ENCODE results near the gene RAET1G. TPM values are rescaled to one million over a fixed set of nuclear protein-coding genes. Genes with fewer than 3 reads are reported as not detected.

Gene RAET1G
- total and polyA plus RNA-seq, 12 donors: 0.22 to 40.7 (median 11.6) TPM

GRCh38 chr6:149934249-149935156 lies 11.6 kb upstream of the RAET1G start:
- no peak overlapping the region for H3K4me3 ChIP-seq
- no peak overlapping the region for H3K27ac ChIP-seq
- H3K4me1 ChIP-seq (replicated peaks in 1 of 2): peaks cover 0 to 11% of the 10 kb centered on the region in 2 donors
- H3K27me3 ChIP-seq: peaks cover 79% of the 10 kb centered on the region
- intact Hi-C loops (cut with DNase I): loop anchor here (2.0 to 5.0 kb wide), 2 partner anchors 82 to 83 kb away; no protein-coding TSS in a partner anchor
- peak in 6 of 7 donors; percentile 56 to 90 (median 75) for DNase-seq
- 27 to 44% (median 34%) methylated on average over 11 of the region's 11 CpGs for WGBS, 4 donors
- TF ChIP-seq, protein P1, sequence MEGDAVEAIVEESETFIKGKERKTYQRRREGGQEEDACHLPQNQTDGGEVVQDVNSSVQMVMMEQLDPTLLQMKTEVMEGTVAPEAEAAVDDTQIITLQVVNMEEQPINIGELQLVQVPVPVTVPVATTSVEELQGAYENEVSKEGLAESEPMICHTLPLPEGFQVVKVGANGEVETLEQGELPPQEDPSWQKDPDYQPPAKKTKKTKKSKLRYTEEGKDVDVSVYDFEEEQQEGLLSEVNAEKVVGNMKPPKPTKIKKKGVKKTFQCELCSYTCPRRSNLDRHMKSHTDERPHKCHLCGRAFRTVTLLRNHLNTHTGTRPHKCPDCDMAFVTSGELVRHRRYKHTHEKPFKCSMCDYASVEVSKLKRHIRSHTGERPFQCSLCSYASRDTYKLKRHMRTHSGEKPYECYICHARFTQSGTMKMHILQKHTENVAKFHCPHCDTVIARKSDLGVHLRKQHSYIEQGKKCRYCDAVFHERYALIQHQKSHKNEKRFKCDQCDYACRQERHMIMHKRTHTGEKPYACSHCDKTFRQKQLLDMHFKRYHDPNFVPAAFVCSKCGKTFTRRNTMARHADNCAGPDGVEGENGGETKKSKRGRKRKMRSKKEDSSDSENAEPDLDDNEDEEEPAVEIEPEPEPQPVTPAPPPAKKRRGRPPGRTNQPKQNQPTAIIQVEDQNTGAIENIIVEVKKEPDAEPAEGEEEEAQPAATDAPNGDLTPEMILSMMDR (IDR thresholded peaks at IDR 0.05): peak; percentile 58 to 90 (median 88)
- TF ChIP-seq POLR2A (IDR thresholded peaks at IDR 0.05): no peak
- H3K36me3 ChIP-seq (replicated peaks in 1 of 2): no peaks in the 10 kb centered on the region
- no peaks in the 10 kb centered on the region for H3K9me3 ChIP-seq (replicated peaks in 1 of 3)

GRCh38 chr6:149933461-149933860 lies 10.5 kb upstream of the RAET1G start:
- peaks cover 73% of the 10 kb centered on the region for H3K27me3 ChIP-seq
- DNase-seq: peak in 1 of 7 donors; percentile 33
- no peak overlapping the region for H3K4me3 ChIP-seq
- no peak overlapping the region for H3K27ac ChIP-seq
- intact Hi-C loops (cut with DNase I): no loop called here
- no peak for TF ChIP-seq POLR2A (IDR thresholded peaks at IDR 0.05)
- TF ChIP-seq, protein P1 (IDR thresholded peaks at IDR 0.05): no peak
- peaks cover 0 to 4% of the 10 kb centered on the region in 2 donors for H3K4me1 ChIP-seq (replicated peaks in 1 of 2)
- H3K9me3 ChIP-seq (replicated peaks in 1 of 3): no peaks in the 10 kb centered on the region
- H3K36me3 ChIP-seq (replicated peaks in 1 of 2): no peaks in the 10 kb centered on the region
- WGBS, 4 donors: 30 to 43% (median 33%) methylated on average over 3 of the region's 3 CpGs

DNA sequence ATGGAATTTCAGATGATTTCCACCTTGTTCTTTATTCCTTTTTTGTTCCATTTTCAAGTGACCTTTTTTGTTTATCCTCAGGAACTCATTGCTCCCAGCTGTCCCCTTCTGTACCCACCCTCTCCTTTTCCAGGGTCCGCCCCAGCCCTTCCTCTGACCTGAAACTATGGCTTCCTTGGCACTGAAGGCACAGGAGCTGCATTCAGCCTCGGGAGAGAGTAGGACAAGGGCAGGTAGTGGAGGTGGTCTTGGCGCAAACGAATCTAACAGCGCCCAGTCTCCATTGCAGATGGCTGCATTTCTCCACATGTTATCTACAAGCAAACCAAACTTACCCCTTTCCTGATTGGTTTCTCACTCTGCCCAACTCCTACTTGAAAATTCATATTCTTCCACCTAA lies 10.1 kb upstream of the RAET1G start:
- intact Hi-C loops (cut with DNase I): no loop called here
- no peak for TF ChIP-seq POLR2A (IDR thresholded peaks at IDR 0.05)
- TF ChIP-seq, protein P1 (IDR thresholded peaks at IDR 0.05): no peak
- DNase-seq: peak in 1 of 7 donors; percentile 27
- Histone ChIP-seq H3K36me3 (replicated peaks in 1 of 2) (no peaks in the 10 kb centered on the region), H3K9me3 (replicated peaks in 1 of 3) (no peaks in the 10 kb centered on the region), H3K4me3 (no peak overlapping the region), H3K27ac (no peak overlapping the region), H3K4me1 (replicated peaks in 1 of 2) (peaks cover 0 to under 1% of the 10 kb centered on the region in 2 donors), H3K27me3 (peaks cover 69% of the 10 kb centered on the region)
- 44 to 59% (median 45%) methylated on average over 5 of the region's 5 CpGs for WGBS, 4 donors

DNA sequence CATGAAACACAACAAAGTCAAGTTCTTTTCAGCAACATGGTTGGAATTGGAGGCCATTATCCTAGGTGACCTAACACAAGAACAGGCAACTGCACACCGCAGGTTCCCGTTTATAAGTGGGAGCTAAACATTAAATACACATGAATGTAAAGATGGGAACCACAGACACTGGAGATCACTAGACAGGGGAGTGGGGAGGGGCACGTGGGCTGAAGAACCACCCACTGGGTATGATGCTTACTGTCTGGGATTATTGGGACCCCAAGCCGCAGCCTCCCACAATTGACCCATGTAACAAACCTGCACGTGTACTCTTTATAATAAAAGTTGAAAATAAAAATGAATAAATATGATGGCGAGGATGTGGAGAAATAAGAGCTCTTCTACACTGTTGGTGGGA lies 8.6 kb upstream of the RAET1G start:
- Histone ChIP-seq H3K36me3 (replicated peaks in 1 of 2) (no peaks in the 10 kb centered on the region), H3K9me3 (replicated peaks in 1 of 3) (no peaks in the 10 kb centered on the region), H3K27ac (no peak overlapping the region), H3K4me3 (no peak overlapping the region), H3K27me3 (peaks cover 57% of the 10 kb centered on the region), H3K4me1 (replicated peaks in 1 of 2) (no peaks in the 10 kb centered on the region)
- WGBS, 4 donors: 64 to 71% (median 67%) methylated on average over 6 of the region's 6 CpGs
- no peak for TF ChIP-seq POLR2A (IDR thresholded peaks at IDR 0.05)
- TF ChIP-seq, protein P1 (IDR thresholded peaks at IDR 0.05): no peak
- peak in 1 of 7 donors; percentile 41 for DNase-seq
- intact Hi-C loops (cut with DNase I): no loop called here
